Suprapubic skin (tissue), 4 donors: ENCODE data around the gene SLC25A47.

Experiments
- CTCF ChIP-seq, 2 donors: fragments of 200-600 bp in 1 of 2; fragments of 450-650 bp in 1 of 2; sonication (generic) in 1 of 2; IDR thresholded peaks; one replicate each; pipeline ENCODE4 v1.5.1; 2016 to 2019; ENCODE audit warnings: antibody characterized with exemption in 2 of 2, mild to moderate bottlenecking in 1 of 2, moderate library complexity in 1 of 2
- POLR2A ChIP-seq, 2 donors: fragments of 450-650 bp; IDR thresholded peaks; one replicate each; pipeline ENCODE4 v1.6.1; 2017; ENCODE audit warnings: antibody characterized with exemption in 2 of 2, mild to moderate bottlenecking in 2 of 2, moderate library complexity in 2 of 2
- POLR2AphosphoS5 ChIP-seq, 3 donors: sonication (generic); formaldehyde crosslinking; IDR thresholded peaks; one replicate each; pipeline ENCODE4 v1.6.1; 2017; ENCODE audit warnings: antibody characterized with exemption in 3 of 3

GRCh38 chr14:100374270-100374669 lies 51.1 kb downstream of the SLC25A47 start:
- no peak for TF ChIP-seq POLR2AphosphoS5 (IDR thresholded peaks at IDR 0.05)
- TF ChIP-seq CTCF (IDR thresholded peaks at IDR 0.05), result no peak
- TF ChIP-seq POLR2A (IDR thresholded peaks at IDR 0.05), result no peak
